ENCODE results near the gene BANP. TPM values are rescaled to one million over a fixed set of nuclear protein-coding genes. Genes with fewer than 3 reads are reported as not detected.

BANP gene
- total and polyA plus RNA-seq, 4 experiments from 2014 or later: 10.7 to 72.7 (median 44.1) TPM

GRCh38 chr16:87921236-87921773 lies 29.9 kb upstream of the BANP start:
- POLR2A ChIA-PET (ENCODE audit: partially characterized antibody): no interaction called here
- H3K27ac ChIP-seq (ENCODE audit: low read depth, low read length): no peak overlapping the region

GRCh38 chr16:87922250-87922871 lies 28.9 kb upstream of the BANP start:
- DNase-seq: no peak
- no peaks in the 10 kb centered on the region for H3K9me3 Mint-ChIP-seq
- CTCF ChIA-PET (ENCODE audit: partially characterized antibody): no interaction called here
- Histone ChIP-seq H3K27ac (ENCODE audit: low read depth, low read length) (no peak overlapping the region), H3K36me3 (ENCODE audit: insufficient read depth, low read length) (no peaks in the 10 kb centered on the region), H3K27me3 (ENCODE audit: insufficient read depth, low read length) (no peaks in the 10 kb centered on the region), H3K9me3 (ENCODE audit: control insufficient read depth in 1 of 2, low read length in 2 of 2) (no peaks in the 10 kb centered on the region), H3K4me3 (ENCODE audit: low read length in 2 of 2) (no peak overlapping the region), H3K4me1 (ENCODE audit: insufficient read depth, low read length) (no peaks in the 10 kb centered on the region)
- H3K4me1 Mint-ChIP-seq: peaks cover 3 to 8% (median 5%) of the 10 kb centered on the region in 4 donors
- H3K27ac Mint-ChIP-seq: peak overlapping the region in 1 of 7 donors; percentile 35
- intact Hi-C loops (cut with micrococcal nuclease): no loop called here
- H3K27me3 Mint-ChIP-seq: peaks cover 3 to 8% of the 10 kb centered on the region in 2 donors
- no peak overlapping the region for H3K4me3 Mint-ChIP-seq
- H3K36me3 Mint-ChIP-seq: no peaks in the 10 kb centered on the region
- POLR2A ChIA-PET (ENCODE audit: partially characterized antibody): no interaction called here

More at GRCh38 chr16:87921236-87921773, 29.9 kb upstream of the BANP start:
- intact Hi-C loops (cut with micrococcal nuclease): no loop called here
- H3K27me3 Mint-ChIP-seq: peaks cover 4 to 5% of the 10 kb centered on the region in 2 donors
- no peak overlapping the region for H3K4me3 Mint-ChIP-seq
- peaks cover 2 to 3% (median 2%) of the 10 kb centered on the region in 4 donors for H3K4me1 Mint-ChIP-seq
- no peak for DNase-seq
- H3K27me3 ChIP-seq (ENCODE audit: insufficient read depth, low read length): no peaks in the 10 kb centered on the region
- H3K36me3 Mint-ChIP-seq: no peaks in the 10 kb centered on the region
- CTCF ChIA-PET (ENCODE audit: partially characterized antibody): no interaction called here
- H3K9me3 ChIP-seq (ENCODE audit: control insufficient read depth in 1 of 2, low read length in 2 of 2): no peaks in the 10 kb centered on the region
- no peaks in the 10 kb centered on the region for H3K36me3 ChIP-seq (ENCODE audit: insufficient read depth, low read length)
- H3K4me3 ChIP-seq (ENCODE audit: low read length in 2 of 2): no peak overlapping the region
- no peak overlapping the region for H3K27ac Mint-ChIP-seq
- H3K9me3 Mint-ChIP-seq: no peaks in the 10 kb centered on the region
- no peaks in the 10 kb centered on the region for H3K4me1 ChIP-seq (ENCODE audit: insufficient read depth, low read length)

GRCh38 chr16:87924041-87924810 lies 27.0 kb upstream of the BANP start:
- Mint-ChIP-seq H3K27ac (no peak overlapping the region), H3K9me3 (no peaks in the 10 kb centered on the region), H3K4me1 (peaks cover 3 to 8% (median 5%) of the 10 kb centered on the region in 4 donors), H3K4me3 (no peak overlapping the region), H3K36me3 (no peaks in the 10 kb centered on the region), H3K27me3 (peaks cover 3 to 5% of the 10 kb centered on the region in 2 donors)
- CTCF ChIA-PET (ENCODE audit: partially characterized antibody): no interaction called here
- POLR2A ChIA-PET (ENCODE audit: partially characterized antibody): no interaction called here
- Histone ChIP-seq H3K36me3 (ENCODE audit: insufficient read depth, low read length) (no peaks in the 10 kb centered on the region), H3K4me3 (ENCODE audit: low read length in 2 of 2) (no peak overlapping the region), H3K27me3 (ENCODE audit: insufficient read depth, low read length) (no peaks in the 10 kb centered on the region), H3K9me3 (ENCODE audit: control insufficient read depth in 1 of 2, low read length in 2 of 2) (no peaks in the 10 kb centered on the region), H3K27ac (ENCODE audit: low read depth, low read length) (no peak overlapping the region), H3K4me1 (ENCODE audit: insufficient read depth, low read length) (no peaks in the 10 kb centered on the region)
- intact Hi-C loops (cut with micrococcal nuclease): no loop called here
- no peak for DNase-seq

GRCh38 chr16:87924811-87925670 lies 26.2 kb upstream of the BANP start:
- Mint-ChIP-seq H3K4me1 (peaks cover 3 to 8% (median 5%) of the 10 kb centered on the region in 4 donors), H3K4me3 (no peak overlapping the region), H3K27me3 (peaks cover 3 to 5% of the 10 kb centered on the region in 2 donors), H3K9me3 (no peaks in the 10 kb centered on the region), H3K27ac (no peak overlapping the region), H3K36me3 (no peaks in the 10 kb centered on the region)
- DNase-seq: no peak
- no peak overlapping the region for H3K4me3 ChIP-seq (ENCODE audit: low read length in 2 of 2)
- H3K27me3 ChIP-seq (ENCODE audit: insufficient read depth, low read length): no peaks in the 10 kb centered on the region
- POLR2A ChIA-PET (ENCODE audit: partially characterized antibody): interaction anchor here (0.5 kb wide), 1 partner anchor 22 kb away, joined by 4 read pairs; no protein-coding TSS in a partner anchor
- CTCF ChIA-PET (ENCODE audit: partially characterized antibody): no interaction called here
- H3K27ac ChIP-seq (ENCODE audit: low read depth, low read length): no peak overlapping the region
- H3K9me3 ChIP-seq (ENCODE audit: control insufficient read depth in 1 of 2, low read length in 2 of 2): no peaks in the 10 kb centered on the region
- intact Hi-C loops (cut with micrococcal nuclease): no loop called here
- H3K36me3 ChIP-seq (ENCODE audit: insufficient read depth, low read length): no peaks in the 10 kb centered on the region
- no peaks in the 10 kb centered on the region for H3K4me1 ChIP-seq (ENCODE audit: insufficient read depth, low read length)

- Histone ChIP-seq H3K4me1 (ENCODE audit: insufficient read depth, low read length) (no peaks in the 10 kb centered on the region), H3K9me3 (ENCODE audit: control insufficient read depth in 1 of 2, low read length in 2 of 2) (no peaks in the 10 kb centered on the region), H3K36me3 (ENCODE audit: insufficient read depth, low read length) (no peaks in the 10 kb centered on the region), H3K4me3 (ENCODE audit: low read length in 2 of 2) (no peak overlapping the region), H3K27me3 (ENCODE audit: insufficient read depth, low read length) (no peaks in the 10 kb centered on the region), H3K27ac (ENCODE audit: low read depth, low read length) (no peak overlapping the region)
- Mint-ChIP-seq H3K36me3 (no peaks in the 10 kb centered on the region), H3K27me3 (peaks cover 3 to 5% of the 10 kb centered on the region in 2 donors), H3K4me3 (peak overlapping the region in 5 of 8 donors; percentile 33 to 72 (median 36)), H3K27ac (peak overlapping the region in 3 of 7 donors; percentile 37 to 52 (median 51)), H3K9me3 (no peaks in the 10 kb centered on the region), H3K4me1 (peaks cover 3 to 8% (median 5%) of the 10 kb centered on the region in 4 donors)
- ChIA-PET POLR2A (ENCODE audit: partially characterized antibody) (no interaction called here), CTCF (ENCODE audit: partially characterized antibody) (interaction anchor here (0.9 kb wide), 1 partner anchor 54 kb away, joined by 3 read pairs; no protein-coding TSS in a partner anchor)
- DNase-seq: no peak
- intact Hi-C loops (cut with micrococcal nuclease): no loop called here
Observed at GRCh38 chr16:87926246-87927194, 24.7 kb upstream of the BANP start.

GRCh38 chr16:87927195-87927562 lies 24.1 kb upstream of the BANP start:
- POLR2A ChIA-PET (ENCODE audit: partially characterized antibody): no interaction called here
- H3K9me3 Mint-ChIP-seq: no peaks in the 10 kb centered on the region

More at GRCh38 chr16:87927195-87927562, 24.1 kb upstream of the BANP start:
- H3K27me3 Mint-ChIP-seq: peaks cover 3 to 5% of the 10 kb centered on the region in 2 donors
- CTCF ChIA-PET (ENCODE audit: partially characterized antibody): interaction anchor here (0.9 kb wide), 1 partner anchor 55 kb away, joined by 3 read pairs; no protein-coding TSS in a partner anchor
- Histone ChIP-seq H3K9me3 (ENCODE audit: control insufficient read depth in 1 of 2, low read length in 2 of 2) (no peaks in the 10 kb centered on the region), H3K36me3 (ENCODE audit: insufficient read depth, low read length) (no peaks in the 10 kb centered on the region), H3K4me3 (ENCODE audit: low read length in 2 of 2) (no peak overlapping the region), H3K27ac (ENCODE audit: low read depth, low read length) (no peak overlapping the region), H3K4me1 (ENCODE audit: insufficient read depth, low read length) (no peaks in the 10 kb centered on the region), H3K27me3 (ENCODE audit: insufficient read depth, low read length) (no peaks in the 10 kb centered on the region)
- H3K4me3 Mint-ChIP-seq: no peak overlapping the region
- intact Hi-C loops (cut with micrococcal nuclease): no loop called here
- peaks cover 3 to 8% (median 5%) of the 10 kb centered on the region in 4 donors for H3K4me1 Mint-ChIP-seq
- H3K27ac Mint-ChIP-seq: no peak overlapping the region
- no peaks in the 10 kb centered on the region for H3K36me3 Mint-ChIP-seq
- DNase-seq: no peak

Measured in CD4-positive, alpha-beta memory T cell (primary cell).